Tibial artery (tissue), 4 donors: ENCODE data around the gene CAMK4.
A peak's percentile ranks its signal among the peaks of the same experiment; 100 is the strongest.

Source experiments
- DNase-seq, 2 donors: peaks; one replicate each; pipeline ENCODE4 v3.0.0-alpha.2; 2019
- H3K27ac ChIP-seq, 2 donors: fragments of 200-600 bp; sonication (generic) in 1 of 2; 1 replicate in 1 of 2; 2 replicates in 1 of 2; pipeline ENCODE4 v1.5.1; 2018 to 2019; ENCODE audit warnings: mild to moderate bottlenecking in 1 of 2
- H3K27me3 ChIP-seq, 2 donors: fragments of 200-600 bp; sonication (generic) in 1 of 2; one replicate each; pipeline versions ENCODE4 v1.5.1 to v1.6.0; 2016 to 2019
- H3K36me3 ChIP-seq, 3 donors: fragments of 200-600 bp; sonication (generic) in 2 of 3; one replicate each; pipeline ENCODE4 v1.5.1; 2016 to 2019; ENCODE audit warnings: mild to moderate bottlenecking in 2 of 3
- H3K4me1 ChIP-seq, 4 donors: fragments of 200-600 bp; sonication (generic) in 2 of 4; 1 replicate in 3 of 4; 2 replicates in 1 of 4; pipeline ENCODE4 v1.5.1; 2016 to 2019
- H3K4me3 ChIP-seq, 2 donors: fragments of 200-600 bp; sonication (generic) in 1 of 2; 1 replicate in 1 of 2; 2 replicates in 1 of 2; pipeline ENCODE4 v1.5.1; 2018 to 2019; ENCODE audit warnings: mild to moderate bottlenecking in 2 of 2
- H3K9me3 ChIP-seq, 3 donors: fragments of 200-600 bp; sonication (generic) in 1 of 3; one replicate each; pipeline ENCODE4 v1.5.1; 2016 to 2019
- CTCF ChIP-seq, 2 experiments: fragments of 200-600 bp in 1 of 2; fragments of 450-650 bp in 1 of 2; IDR thresholded peaks; one replicate each; pipeline ENCODE4 v1.5.1; 2017 to 2019; ENCODE audit warnings: antibody characterized with exemption in 2 of 2, mild to moderate bottlenecking in 1 of 2, moderate library complexity in 1 of 2
- intact Hi-C: fragments of 100-400 bp; cut with DNase I; formaldehyde crosslinking; loops from one replicate; pipeline ENCODE4 v1.15.0; 2023; ENCODE audit warnings: low total_unique reads

Gene CAMK4

GRCh38 chr5:111278858-111279504, 54.8 kb downstream of the CAMK4 start:
- no peaks in the 10 kb centered on the region for H3K9me3 ChIP-seq
- intact Hi-C loops: loop anchor here (10.0 kb wide), 1 partner anchor 114 kb away; no protein-coding TSS in a partner anchor
- no peaks in the 10 kb centered on the region for H3K36me3 ChIP-seq
- H3K27ac ChIP-seq: no peak overlapping the region
- DNase-seq: peak; percentile 38 to 67
- no peaks in the 10 kb centered on the region for H3K27me3 ChIP-seq
- H3K4me3 ChIP-seq: no peak overlapping the region
- H3K4me1 ChIP-seq: no peaks in the 10 kb centered on the region
- TF ChIP-seq CTCF (IDR thresholded peaks at IDR 0.05): peak; percentile 33 to 49

- H3K36me3 ChIP-seq: no peaks in the 10 kb centered on the region
- H3K27ac ChIP-seq: no peak overlapping the region
- intact Hi-C loops: no loop called here
- DNase-seq: no peak
- H3K27me3 ChIP-seq: no peaks in the 10 kb centered on the region
- H3K4me1 ChIP-seq: no peaks in the 10 kb centered on the region
- H3K4me3 ChIP-seq: no peak overlapping the region
- TF ChIP-seq CTCF (IDR thresholded peaks at IDR 0.05): no peak
- no peaks in the 10 kb centered on the region for H3K9me3 ChIP-seq
Measured at GRCh38 chr5:111280282-111280951, 56.2 kb downstream of the CAMK4 start.

GRCh38 chr5:111282798-111283197, 58.6 kb downstream of the CAMK4 start:
- Histone ChIP-seq H3K36me3 (no peaks in the 10 kb centered on the region), H3K27me3 (no peaks in the 10 kb centered on the region), H3K27ac (no peak overlapping the region), H3K9me3 (no peaks in the 10 kb centered on the region), H3K4me1 (no peaks in the 10 kb centered on the region), H3K4me3 (no peak overlapping the region)
- intact Hi-C loops: no loop called here
- no peak for DNase-seq
- no peak for TF ChIP-seq CTCF (IDR thresholded peaks at IDR 0.05)

- H3K4me3 ChIP-seq: no peak overlapping the region
- DNase-seq: no peak
- H3K27me3 ChIP-seq: no peaks in the 10 kb centered on the region
- no peaks in the 10 kb centered on the region for H3K9me3 ChIP-seq
- TF ChIP-seq CTCF (IDR thresholded peaks at IDR 0.05): no peak
- no peaks in the 10 kb centered on the region for H3K4me1 ChIP-seq
- intact Hi-C loops: no loop called here
- H3K27ac ChIP-seq: no peak overlapping the region
- H3K36me3 ChIP-seq: no peaks in the 10 kb centered on the region
Measured at GRCh38 chr5:111284825-111285224, 60.6 kb downstream of the CAMK4 start.

- Histone ChIP-seq H3K4me3 (no peak overlapping the region), H3K27ac (no peak overlapping the region), H3K27me3 (no peaks in the 10 kb centered on the region), H3K9me3 (no peaks in the 10 kb centered on the region), H3K36me3 (no peaks in the 10 kb centered on the region), H3K4me1 (no peaks in the 10 kb centered on the region)
- intact Hi-C loops: no loop called here
- no peak for DNase-seq
- no peak for TF ChIP-seq CTCF (IDR thresholded peaks at IDR 0.05)
Measured at GRCh38 chr5:111294551-111294950, 70.4 kb downstream of the CAMK4 start.
